8988T (cell line): ENCODE data around the gene COPZ1.
"Not testable (repeated sequence)": the region's sequence is repeated elsewhere in the genome, so short reads cannot be mapped to it uniquely, and the experiment has no call there.

ENCODE experiments used
- DNase-seq: peaks from one replicate; pipeline ENCODE4 v3.0.0; 2011

Gene COPZ1

GRCh38 chr12:54294953-54295566 lies 29.9 kb upstream of the COPZ1 start:
- DNase-seq: no peak

GRCh38 chr12:54296393-54297099 lies 28.4 kb upstream of the COPZ1 start:
- DNase-seq: no peak

GRCh38 chr12:54298904-54299303 lies 26.0 kb upstream of the COPZ1 start:
- DNase-seq: no peak

GRCh38 chr12:54299515-54300224 lies 25.3 kb upstream of the COPZ1 start:
- no peak for DNase-seq

- no peak for DNase-seq
Observed at GRCh38 chr12:54300225-54300731, 24.7 kb upstream of the COPZ1 start.

- DNase-seq: peak; percentile 61
Observed at GRCh38 chr12:54300732-54301427, 24.1 kb upstream of the COPZ1 start, which contains the start of gene NFE2. TSS of gene NFE2 (minus strand) at chr12:54301015. CDS start at chr12:54295248, 5,767 bp downstream.

GRCh38 chr12:54301428-54302048 lies 23.4 kb upstream of the COPZ1 start:
- no peak for DNase-seq

- no peak for DNase-seq
Observed at GRCh38 chr12:54303640-54304039, 21.3 kb upstream of the COPZ1 start.

- no peak for DNase-seq
Observed at GRCh38 chr12:54304187-54304810, 20.6 kb upstream of the COPZ1 start.

- DNase-seq: no peak
Observed at GRCh38 chr12:54306925-54307741, 17.8 kb upstream of the COPZ1 start.

GRCh38 chr12:54311051-54311450 lies 13.9 kb upstream of the COPZ1 start:
- no peak for DNase-seq

- not testable (repeated sequence) for DNase-seq
Observed at GRCh38 chr12:54312309-54312708, 12.6 kb upstream of the COPZ1 start.

- no peak for DNase-seq
Observed at GRCh38 chr12:54321363-54321762, 3.6 kb upstream of the COPZ1 start.

GRCh38 chr12:54325442-54326109 lies 645 bp downstream of the COPZ1 start:
- not testable (repeated sequence) for DNase-seq

GRCh38 chr12:54328595-54329337 lies 3.8 kb downstream of the COPZ1 start:
- no peak for DNase-seq

GRCh38 chr12:54329759-54330158 lies 4.8 kb downstream of the COPZ1 start:
- DNase-seq: no peak

- DNase-seq: no peak
Observed at GRCh38 chr12:54330442-54330841, 5.5 kb downstream of the COPZ1 start.

- no peak for DNase-seq
Observed at GRCh38 chr12:54331461-54331860, 6.5 kb downstream of the COPZ1 start.

- no peak for DNase-seq
Observed at GRCh38 chr12:54333420-54334034, 8.6 kb downstream of the COPZ1 start.
